ENCODE measurements around the gene SEMA5A.

The SEMA5A gene

GRCh38 chr5:9557696-9558095 is 11.8 kb upstream of the SEMA5A start:
- no peaks in the 10 kb centered on the region for H3K9me3 ChIP-seq (ENCODE audit: control insufficient read depth, low read length)
- no peaks in the 10 kb centered on the region for H3K79me2 ChIP-seq
- no peak overlapping the region for H3K4me2 ChIP-seq (ENCODE audit: low read length)
- H3K36me3 ChIP-seq (ENCODE audit: control insufficient read depth, insufficient read depth, low read length): no peaks in the 10 kb centered on the region
- TF ChIP-seq CTCF (IDR thresholded peaks at IDR 0.05): no peak
- H3K4me3 ChIP-seq (ENCODE audit: low read depth, low read length): no peak overlapping the region
- H3K9ac ChIP-seq: no peak overlapping the region
- H3K27ac ChIP-seq: no peak overlapping the region
- no peaks in the 10 kb centered on the region for H3K4me1 ChIP-seq
- H3K27me3 ChIP-seq (ENCODE audit: control insufficient read depth, insufficient read depth, low read length): no peaks in the 10 kb centered on the region
- H2AFZ ChIP-seq: no peak overlapping the region

DNA sequence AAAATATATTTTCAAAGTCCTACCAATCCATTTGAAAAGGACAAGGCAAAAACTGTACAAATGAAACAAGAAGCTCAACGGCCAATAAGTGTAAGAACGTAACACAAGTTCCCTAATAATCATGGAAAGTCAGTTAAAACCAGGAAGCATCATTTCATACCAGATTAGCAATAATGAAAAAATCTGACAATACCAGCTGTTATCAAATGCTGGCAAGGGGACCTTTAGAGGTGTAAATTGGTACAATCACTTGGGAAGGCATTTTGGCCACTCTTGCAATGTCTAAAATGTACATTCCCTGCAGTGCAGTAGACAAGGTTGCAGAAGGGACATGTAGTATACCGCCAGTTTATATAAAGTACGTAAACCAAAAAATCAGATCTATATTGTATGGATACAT is 10.1 kb upstream of the SEMA5A start:
- H3K9ac ChIP-seq: no peak overlapping the region
- H3K27ac ChIP-seq: no peak overlapping the region
- no peak for TF ChIP-seq CTCF (IDR thresholded peaks at IDR 0.05)
- no peaks in the 10 kb centered on the region for H3K4me1 ChIP-seq
- no peak overlapping the region for H3K4me3 ChIP-seq (ENCODE audit: low read depth, low read length)
- no peaks in the 10 kb centered on the region for H3K9me3 ChIP-seq (ENCODE audit: control insufficient read depth, low read length)
- no peaks in the 10 kb centered on the region for H3K36me3 ChIP-seq (ENCODE audit: control insufficient read depth, insufficient read depth, low read length)
- no peaks in the 10 kb centered on the region for H3K27me3 ChIP-seq (ENCODE audit: control insufficient read depth, insufficient read depth, low read length)
- H3K79me2 ChIP-seq: no peaks in the 10 kb centered on the region
- no peak overlapping the region for H2AFZ ChIP-seq
- H3K4me2 ChIP-seq (ENCODE audit: low read length): no peak overlapping the region

DNA sequence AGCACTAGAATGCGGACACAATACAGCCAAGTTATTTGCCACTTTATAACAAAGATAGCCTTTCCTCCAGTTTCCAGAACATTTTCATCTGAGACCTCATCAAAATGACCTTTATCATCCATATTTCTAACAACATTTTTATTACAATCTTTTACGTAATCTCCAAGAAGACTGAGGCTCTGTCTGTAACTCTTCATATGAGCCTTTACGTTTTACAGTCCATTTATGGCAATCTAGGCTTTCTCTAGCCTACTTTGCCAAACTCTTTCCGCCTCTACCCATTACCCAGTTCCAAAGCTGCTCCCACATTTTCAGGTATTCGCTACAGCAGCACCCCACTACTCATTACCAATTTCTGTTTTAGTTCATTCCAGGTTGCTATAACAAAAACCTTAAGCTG is 8.2 kb upstream of the SEMA5A start:
- no peaks in the 10 kb centered on the region for H3K4me1 ChIP-seq
- H3K27me3 ChIP-seq (ENCODE audit: control insufficient read depth, insufficient read depth, low read length): no peaks in the 10 kb centered on the region
- H3K9me3 ChIP-seq (ENCODE audit: control insufficient read depth, low read length): no peaks in the 10 kb centered on the region
- H3K9ac ChIP-seq: no peak overlapping the region
- no peak overlapping the region for H3K27ac ChIP-seq
- H3K4me2 ChIP-seq (ENCODE audit: low read length): no peak overlapping the region
- no peaks in the 10 kb centered on the region for H3K36me3 ChIP-seq (ENCODE audit: control insufficient read depth, insufficient read depth, low read length)
- H2AFZ ChIP-seq: no peak overlapping the region
- H3K4me3 ChIP-seq (ENCODE audit: low read depth, low read length): no peak overlapping the region
- no peak for TF ChIP-seq CTCF (IDR thresholded peaks at IDR 0.05)
- H3K79me2 ChIP-seq: no peaks in the 10 kb centered on the region

- H3K36me3 ChIP-seq (ENCODE audit: control insufficient read depth, insufficient read depth, low read length): no peaks in the 10 kb centered on the region
- H3K79me2 ChIP-seq: no peaks in the 10 kb centered on the region
- no peak overlapping the region for H3K4me2 ChIP-seq (ENCODE audit: low read length)
- no peak overlapping the region for H3K4me3 ChIP-seq (ENCODE audit: low read depth, low read length)
- H2AFZ ChIP-seq: no peak overlapping the region
- H3K4me1 ChIP-seq: no peaks in the 10 kb centered on the region
- no peak overlapping the region for H3K9ac ChIP-seq
- no peaks in the 10 kb centered on the region for H3K9me3 ChIP-seq (ENCODE audit: control insufficient read depth, low read length)
- no peak for TF ChIP-seq CTCF (IDR thresholded peaks at IDR 0.05)
- H3K27ac ChIP-seq: no peak overlapping the region
- no peaks in the 10 kb centered on the region for H3K27me3 ChIP-seq (ENCODE audit: control insufficient read depth, insufficient read depth, low read length)
These were observed 7.7 kb upstream of the SEMA5A start for GRCh38 chr5:9553561-9553960.
